HL-60 (cell line): ENCODE results near the gene SMARCA4.

Source experiments
- DNase-seq, 2 experiments: peaks; one replicate each; pipeline ENCODE4 v3.0.0-alpha.2; 2010 to 2020; ENCODE audit warnings: low read depth in 1 of 2, low spot score in 1 of 2
- H3K27ac ChIP-seq: fragments of 250-450 bp; sonication (Bioruptor Pico); replicated peaks from 2 replicates; pipeline ENCODE4 v1.5.1; 2020; ENCODE audit warnings: mild to moderate bottlenecking, moderate library complexity
- H3K27me3 ChIP-seq: fragments of 250-450 bp; sonication (Bioruptor Pico); 2 replicates; pipeline ENCODE4 v1.5.1; 2021; ENCODE audit warnings: mild to moderate bottlenecking, moderate library complexity; ENCODE audit not compliant: insufficient read depth, poor library complexity, severe bottlenecking
- H3K4me3 ChIP-seq: replicated peaks from 2 replicates; pipeline ENCODE4 v1.5.1; 2011; ENCODE audit warnings: mild to moderate bottlenecking, control low read depth, low read length; ENCODE audit not compliant: insufficient read depth
- CTCF ChIP-seq: IDR thresholded peaks from one replicate; pipeline ENCODE4 v1.5.1; 2011; ENCODE audit warnings: low read length, control low read depth, inconsistent platforms; ENCODE audit not compliant: insufficient read depth
- GABPA ChIP-seq: IDR thresholded peaks from 2 replicates; pipeline ENCODE4 v1.6.1; 2012; ENCODE audit warnings: low read depth
- POLR2AphosphoS5 ChIP-seq: IDR thresholded peaks from 2 replicates; pipeline ENCODE4 v1.6.1; 2012; ENCODE audit warnings: low read depth
- SPI1 ChIP-seq: IDR thresholded peaks from 2 replicates; pipeline ENCODE4 v1.6.1; 2012; ENCODE audit warnings: low read depth, mild to moderate bottlenecking, borderline replicate concordance
- TF ChIP-seq, protein P1 (sequence below): IDR thresholded peaks from 2 replicates; pipeline ENCODE4 v1.6.1; 2012; ENCODE audit warnings: low read depth; ENCODE audit not compliant: insufficient replicate concordance

SMARCA4 gene

DNA sequence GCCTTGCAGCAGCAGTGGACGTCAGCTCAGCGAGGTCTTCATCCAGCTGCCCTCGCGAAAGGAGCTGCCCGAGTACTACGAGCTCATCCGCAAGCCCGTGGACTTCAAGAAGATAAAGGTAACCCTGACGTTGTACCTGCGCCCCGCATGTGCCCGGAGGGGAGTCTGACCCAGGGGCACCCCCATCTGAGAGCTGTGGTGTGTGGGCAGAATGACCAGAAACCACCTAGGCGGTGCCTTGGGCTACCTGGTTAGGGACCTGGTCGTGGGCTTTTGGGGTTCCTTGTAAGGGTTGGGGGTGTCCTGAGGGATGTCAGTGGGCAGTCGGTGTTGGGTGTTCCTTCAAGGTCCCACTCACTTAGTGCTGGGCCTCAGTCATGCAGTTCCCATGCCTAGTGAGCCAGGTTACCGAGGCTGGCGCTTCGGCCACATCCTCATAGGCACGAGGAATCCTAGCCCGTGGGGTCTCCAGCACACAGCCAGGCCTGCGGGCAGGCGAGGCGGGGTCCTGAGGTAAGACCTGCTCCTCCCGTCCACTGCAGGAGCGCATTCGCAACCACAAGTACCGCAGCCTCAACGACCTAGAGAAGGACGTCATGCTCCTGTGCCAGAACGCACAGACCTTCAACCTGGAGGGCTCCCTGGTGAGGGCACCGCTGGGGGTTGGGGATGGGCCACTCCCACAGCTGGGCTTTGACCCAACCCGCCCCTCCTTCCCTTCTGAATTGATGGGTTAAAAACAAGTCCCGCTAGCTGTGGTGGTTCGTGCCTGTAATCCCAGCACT lies 97.6 kb downstream of the SMARCA4 start:
- TF ChIP-seq, protein P1, sequence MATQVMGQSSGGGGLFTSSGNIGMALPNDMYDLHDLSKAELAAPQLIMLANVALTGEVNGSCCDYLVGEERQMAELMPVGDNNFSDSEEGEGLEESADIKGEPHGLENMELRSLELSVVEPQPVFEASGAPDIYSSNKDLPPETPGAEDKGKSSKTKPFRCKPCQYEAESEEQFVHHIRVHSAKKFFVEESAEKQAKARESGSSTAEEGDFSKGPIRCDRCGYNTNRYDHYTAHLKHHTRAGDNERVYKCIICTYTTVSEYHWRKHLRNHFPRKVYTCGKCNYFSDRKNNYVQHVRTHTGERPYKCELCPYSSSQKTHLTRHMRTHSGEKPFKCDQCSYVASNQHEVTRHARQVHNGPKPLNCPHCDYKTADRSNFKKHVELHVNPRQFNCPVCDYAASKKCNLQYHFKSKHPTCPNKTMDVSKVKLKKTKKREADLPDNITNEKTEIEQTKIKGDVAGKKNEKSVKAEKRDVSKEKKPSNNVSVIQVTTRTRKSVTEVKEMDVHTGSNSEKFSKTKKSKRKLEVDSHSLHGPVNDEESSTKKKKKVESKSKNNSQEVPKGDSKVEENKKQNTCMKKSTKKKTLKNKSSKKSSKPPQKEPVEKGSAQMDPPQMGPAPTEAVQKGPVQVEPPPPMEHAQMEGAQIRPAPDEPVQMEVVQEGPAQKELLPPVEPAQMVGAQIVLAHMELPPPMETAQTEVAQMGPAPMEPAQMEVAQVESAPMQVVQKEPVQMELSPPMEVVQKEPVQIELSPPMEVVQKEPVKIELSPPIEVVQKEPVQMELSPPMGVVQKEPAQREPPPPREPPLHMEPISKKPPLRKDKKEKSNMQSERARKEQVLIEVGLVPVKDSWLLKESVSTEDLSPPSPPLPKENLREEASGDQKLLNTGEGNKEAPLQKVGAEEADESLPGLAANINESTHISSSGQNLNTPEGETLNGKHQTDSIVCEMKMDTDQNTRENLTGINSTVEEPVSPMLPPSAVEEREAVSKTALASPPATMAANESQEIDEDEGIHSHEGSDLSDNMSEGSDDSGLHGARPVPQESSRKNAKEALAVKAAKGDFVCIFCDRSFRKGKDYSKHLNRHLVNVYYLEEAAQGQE = no peak
- TF ChIP-seq POLR2AphosphoS5 = no peak
- no peak for TF ChIP-seq SPI1
- TF ChIP-seq GABPA = no peak
- TF ChIP-seq CTCF = no peak
- Histone ChIP-seq H3K4me3 (no peak overlapping the region), H3K27me3 (no peaks in the 10 kb centered on the region), H3K27ac (no peak overlapping the region)
- DNase-seq = no peak

GRCh38 chr19:11059511-11060358 lies 98.9 kb downstream of the SMARCA4 start:
- TF ChIP-seq CTCF = no peak
- TF ChIP-seq POLR2AphosphoS5 = no peak
- no peak for TF ChIP-seq SPI1
- no peak for TF ChIP-seq GABPA
- TF ChIP-seq, protein P1 = no peak
- no peak overlapping the region for H3K4me3 ChIP-seq
- DNase-seq = no peak
- no peaks in the 10 kb centered on the region for H3K27me3 ChIP-seq
- H3K27ac ChIP-seq = no peak overlapping the region

DNA sequence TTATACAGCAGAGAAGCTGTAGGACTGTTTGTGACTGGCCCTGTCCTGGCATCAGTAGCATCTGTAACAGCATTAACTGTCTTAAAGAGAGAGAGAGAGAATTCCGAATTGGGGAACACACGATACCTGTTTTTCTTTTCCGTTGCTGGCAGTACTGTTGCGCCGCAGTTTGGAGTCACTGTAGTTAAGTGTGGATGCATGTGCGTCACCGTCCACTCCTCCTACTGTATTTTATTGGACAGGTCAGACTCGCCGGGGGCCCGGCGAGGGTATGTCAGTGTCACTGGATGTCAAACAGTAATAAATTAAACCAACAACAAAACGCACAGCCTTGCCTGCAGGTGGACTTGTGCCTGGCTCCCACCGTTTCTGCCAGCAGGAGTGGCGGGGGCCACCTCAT lies 101.1 kb downstream of the SMARCA4 start:
- no peak overlapping the region for H3K27ac ChIP-seq
- no peak for DNase-seq
- H3K27me3 ChIP-seq = no peaks in the 10 kb centered on the region
- H3K4me3 ChIP-seq = no peak overlapping the region
- TF ChIP-seq GABPA = no peak
- no peak for TF ChIP-seq CTCF
- TF ChIP-seq, protein P1 = no peak
- no peak for TF ChIP-seq SPI1
- no peak for TF ChIP-seq POLR2AphosphoS5
